CD4-positive, alpha-beta memory T cell (primary cell): ENCODE results near the gene STOML3. TPM values are rescaled to one million over a fixed set of nuclear protein-coding genes. Genes with fewer than 3 reads are reported as not detected.

ENCODE experiments used
- CTCF ChIA-PET: fragments of 350-600 bp; sonication (Branson Sonifier 250); formaldehyde crosslinking; loops from one replicate; lab custom pipeline; 2021; ENCODE audit warnings: inconsistent platforms; ENCODE audit not compliant: partially characterized antibody; lab: Charles Lee
- POLR2A ChIA-PET: fragments of 350-600 bp; sonication (Branson Sonifier 250); formaldehyde crosslinking; loops from one replicate; lab custom pipeline; 2021; ENCODE audit not compliant: partially characterized antibody; lab: Charles Lee
- DNase-seq, 5 donors: peaks; one replicate each; pipeline versions ENCODE4 v3.0.0 to v3.0.0-alpha.2; 2020 to 2022; ENCODE audit warnings: mixed read lengths in 1 of 5
- H3K27ac ChIP-seq: one replicate; pipeline ENCODE4 v1.7.0; 2013; ENCODE audit warnings: low read depth, low read length
- H3K27me3 ChIP-seq: 2 replicates; pipeline ENCODE4 v1.7.0; 2013; ENCODE audit warnings: mild to moderate bottlenecking, low read length, moderate library complexity; ENCODE audit not compliant: insufficient read depth
- H3K36me3 ChIP-seq: 2 replicates; pipeline ENCODE4 v1.7.0; 2013; ENCODE audit warnings: mild to moderate bottlenecking, low read length, moderate library complexity; ENCODE audit not compliant: insufficient read depth
- H3K4me1 ChIP-seq: 2 replicates; pipeline ENCODE4 v1.7.0; 2013; ENCODE audit warnings: mild to moderate bottlenecking, low read length, moderate library complexity; ENCODE audit not compliant: insufficient read depth
- H3K4me3 ChIP-seq, 2 donors: one replicate each; pipeline ENCODE4 v1.7.0; 2013; ENCODE audit warnings: low read length in 2 of 2, mild to moderate bottlenecking in 1 of 2
- H3K9me3 ChIP-seq, 2 donors: one replicate each; pipeline ENCODE4 v1.7.0; 2013; ENCODE audit warnings: low read length in 2 of 2, control low read depth in 1 of 2; ENCODE audit not compliant: control insufficient read depth in 1 of 2
- H3K27ac Mint-ChIP-seq, 7 donors: one replicate each; pipeline ENCODE4 v1.8.0; 2020 to 2021; ENCODE audit warnings: mixed read lengths in 7 of 7, mild to moderate bottlenecking in 6 of 7, inconsistent platforms in 3 of 7, moderate library complexity in 3 of 7
- H3K27me3 Mint-ChIP-seq, 2 donors: one replicate each; pipeline ENCODE4 v1.8.0; 2020 to 2021; ENCODE audit warnings: mixed read lengths in 2 of 2
- H3K36me3 Mint-ChIP-seq, 2 donors: one replicate each; pipeline ENCODE4 v1.8.0; 2020 to 2021; ENCODE audit warnings: mixed read lengths in 2 of 2, inconsistent platforms in 1 of 2, mild to moderate bottlenecking in 1 of 2
- H3K4me1 Mint-ChIP-seq, 4 donors: one replicate each; pipeline ENCODE4 v1.8.0; 2020 to 2021; ENCODE audit warnings: mixed read lengths in 4 of 4, mild to moderate bottlenecking in 1 of 4
- H3K4me3 Mint-ChIP-seq, 8 donors: one replicate each; pipeline ENCODE4 v1.8.0; 2020 to 2021; ENCODE audit warnings: mixed read lengths in 8 of 8, mild to moderate bottlenecking in 7 of 8, moderate library complexity in 6 of 8, inconsistent platforms in 3 of 8
- H3K9me3 Mint-ChIP-seq, 8 donors: one replicate each; pipeline ENCODE4 v1.8.0; 2020 to 2021; ENCODE audit warnings: mixed read lengths in 8 of 8, mild to moderate bottlenecking in 5 of 8, inconsistent platforms in 3 of 8, moderate library complexity in 1 of 8
- intact Hi-C: fragments of 100-400 bp; cut with micrococcal nuclease; formaldehyde crosslinking; loops from one replicate; pipeline ENCODE4 v1.15.1; 2023
- polyA plus RNA-seq, 2 donors: library from polyadenylated mRNA; unstranded; fragments of 300-500 nt; fragmentation: Illumina TruSeq; gene quantifications; one replicate each; pipeline ENCODE4 v1.2.3, GENCODE V29; 2021
- total RNA-seq, 2 experiments: library from RNA; stranded (reverse); gene quantifications; one replicate each; pipeline ENCODE4 v1.2.3, GENCODE V29; 2021

STOML3 gene
- total and polyA plus RNA-seq, 4 experiments from 2014 or later: not detected

- Histone ChIP-seq H3K27me3 (no peaks in the 10 kb centered on the region), H3K4me1 (no peaks in the 10 kb centered on the region), H3K9me3 (no peaks in the 10 kb centered on the region), H3K4me3 (no peak overlapping the region), H3K36me3 (no peaks in the 10 kb centered on the region), H3K27ac (no peak overlapping the region)
- Mint-ChIP-seq H3K4me1 (no peaks in the 10 kb centered on the region), H3K36me3 (no peaks in the 10 kb centered on the region), H3K27ac (no peak overlapping the region), H3K27me3 (peaks cover 5 to 6% of the 10 kb centered on the region in 2 donors), H3K9me3 (no peaks in the 10 kb centered on the region), H3K4me3 (no peak overlapping the region)
- intact Hi-C loops: no loop called here
- no peak for DNase-seq
- CTCF ChIA-PET: no interaction called here
- POLR2A ChIA-PET: no interaction called here
These were observed 23.2 kb downstream of the STOML3 start for GRCh38 chr13:38967446-38967845.

GRCh38 chr13:38965281-38965680, 25.4 kb downstream of the STOML3 start:
- intact Hi-C loops: no loop called here
- Histone ChIP-seq H3K4me3 (no peak overlapping the region), H3K27me3 (no peaks in the 10 kb centered on the region), H3K36me3 (no peaks in the 10 kb centered on the region), H3K27ac (no peak overlapping the region), H3K4me1 (no peaks in the 10 kb centered on the region), H3K9me3 (no peaks in the 10 kb centered on the region)
- H3K4me3 Mint-ChIP-seq: no peak overlapping the region
- peaks cover 7 to 9% of the 10 kb centered on the region in 2 donors for H3K27me3 Mint-ChIP-seq
- H3K4me1 Mint-ChIP-seq: no peaks in the 10 kb centered on the region
- peaks cover 0 to 8% (median under 1%) of the 10 kb centered on the region in 8 donors for H3K9me3 Mint-ChIP-seq
- ChIA-PET POLR2A (no interaction called here), CTCF (no interaction called here)
- DNase-seq: no peak
- H3K27ac Mint-ChIP-seq: no peak overlapping the region
- H3K36me3 Mint-ChIP-seq: no peaks in the 10 kb centered on the region

GRCh38 chr13:38960175-38960574, 30.5 kb downstream of the STOML3 start:
- CTCF ChIA-PET: no interaction called here
- Mint-ChIP-seq H3K27me3 (peaks cover 5 to 6% of the 10 kb centered on the region in 2 donors), H3K4me3 (no peak overlapping the region), H3K9me3 (peaks cover 0 to 16% (median 3%) of the 10 kb centered on the region in 8 donors), H3K27ac (no peak overlapping the region), H3K36me3 (no peaks in the 10 kb centered on the region), H3K4me1 (no peaks in the 10 kb centered on the region)
- Histone ChIP-seq H3K36me3 (no peaks in the 10 kb centered on the region), H3K27ac (no peak overlapping the region), H3K27me3 (no peaks in the 10 kb centered on the region), H3K4me3 (no peak overlapping the region), H3K9me3 (no peaks in the 10 kb centered on the region), H3K4me1 (no peaks in the 10 kb centered on the region)
- DNase-seq: no peak
- POLR2A ChIA-PET: no interaction called here
- intact Hi-C loops: no loop called here

GRCh38 chr13:38957794-38958592, 32.6 kb downstream of the STOML3 start:
- Mint-ChIP-seq H3K9me3 (peaks cover 0 to 16% (median 3%) of the 10 kb centered on the region in 8 donors), H3K36me3 (no peaks in the 10 kb centered on the region), H3K4me1 (no peaks in the 10 kb centered on the region), H3K4me3 (no peak overlapping the region), H3K27ac (no peak overlapping the region), H3K27me3 (peaks cover 2 to 5% of the 10 kb centered on the region in 2 donors)
- H3K4me1 ChIP-seq: no peaks in the 10 kb centered on the region
- H3K9me3 ChIP-seq: no peaks in the 10 kb centered on the region
- H3K27me3 ChIP-seq: no peaks in the 10 kb centered on the region
- intact Hi-C loops: no loop called here
- H3K27ac ChIP-seq: no peak overlapping the region
- CTCF ChIA-PET: no interaction called here
- no peak for DNase-seq
- H3K4me3 ChIP-seq: no peak overlapping the region
- no peaks in the 10 kb centered on the region for H3K36me3 ChIP-seq
- POLR2A ChIA-PET: no interaction called here

- Histone ChIP-seq H3K27me3 (no peaks in the 10 kb centered on the region), H3K27ac (no peak overlapping the region), H3K36me3 (no peaks in the 10 kb centered on the region), H3K4me1 (no peaks in the 10 kb centered on the region), H3K9me3 (no peaks in the 10 kb centered on the region), H3K4me3 (no peak overlapping the region)
- Mint-ChIP-seq H3K27me3 (peaks cover 2% of the 10 kb centered on the region in 2 donors), H3K27ac (no peak overlapping the region), H3K36me3 (no peaks in the 10 kb centered on the region), H3K4me1 (no peaks in the 10 kb centered on the region), H3K9me3 (peaks cover 0 to 9% (median 0%) of the 10 kb centered on the region in 8 donors), H3K4me3 (no peak overlapping the region)
- no peak for DNase-seq
- POLR2A ChIA-PET: no interaction called here
- intact Hi-C loops: no loop called here
- CTCF ChIA-PET: no interaction called here
These were observed 35.8 kb downstream of the STOML3 start for GRCh38 chr13:38954844-38955243.

- Histone ChIP-seq H3K9me3 (no peaks in the 10 kb centered on the region), H3K36me3 (no peaks in the 10 kb centered on the region), H3K27me3 (no peaks in the 10 kb centered on the region), H3K4me1 (no peaks in the 10 kb centered on the region), H3K4me3 (no peak overlapping the region), H3K27ac (no peak overlapping the region)
- H3K27me3 Mint-ChIP-seq: peaks cover 2% of the 10 kb centered on the region in 2 donors
- ChIA-PET CTCF (no interaction called here), POLR2A (no interaction called here)
- H3K36me3 Mint-ChIP-seq: no peaks in the 10 kb centered on the region
- intact Hi-C loops: no loop called here
- peaks cover 0 to 6% (median 0%) of the 10 kb centered on the region in 8 donors for H3K9me3 Mint-ChIP-seq
- DNase-seq: no peak
- H3K27ac Mint-ChIP-seq: no peak overlapping the region
- no peaks in the 10 kb centered on the region for H3K4me1 Mint-ChIP-seq
- H3K4me3 Mint-ChIP-seq: no peak overlapping the region
These were observed 36.3 kb downstream of the STOML3 start for GRCh38 chr13:38954291-38954690.

- H3K4me1 ChIP-seq: no peaks in the 10 kb centered on the region
- no peaks in the 10 kb centered on the region for H3K9me3 ChIP-seq
- CTCF ChIA-PET: no interaction called here
- POLR2A ChIA-PET: no interaction called here
- H3K27me3 ChIP-seq: no peaks in the 10 kb centered on the region
- Mint-ChIP-seq H3K27me3 (peaks cover 2 to 5% of the 10 kb centered on the region in 2 donors), H3K4me3 (no peak overlapping the region), H3K36me3 (no peaks in the 10 kb centered on the region), H3K27ac (no peak overlapping the region), H3K9me3 (peaks cover 0 to 2% (median 0%) of the 10 kb centered on the region in 8 donors), H3K4me1 (no peaks in the 10 kb centered on the region)
- intact Hi-C loops: no loop called here
- H3K36me3 ChIP-seq: no peaks in the 10 kb centered on the region
- DNase-seq: no peak
- H3K4me3 ChIP-seq: no peak overlapping the region
- no peak overlapping the region for H3K27ac ChIP-seq
These were observed 37.8 kb downstream of the STOML3 start for GRCh38 chr13:38952827-38953226.
